Measurements from ENCODE around the gene CYB561A3. TPM values are rescaled to one million over a fixed set of nuclear protein-coding genes. Genes with fewer than 3 reads are reported as not detected.

CYB561A3 gene
- total RNA-seq, 6 experiments from 2014 or later: 38.7 to 52.8 (median 46.7) TPM

- Mint-ChIP-seq H3K4me1 (ENCODE audit: low read depth) (no peaks in the 10 kb centered on the region), H3K36me3 (ENCODE audit: low read depth) (peaks cover 11% of the 10 kb centered on the region), H3K4me3 (no peak overlapping the region), H3K27ac (no peak overlapping the region), H3K9me3 (no peaks in the 10 kb centered on the region), H3K27me3 (ENCODE audit: insufficient read depth) (no peaks in the 10 kb centered on the region; the same call in 1 of the 2 replicates)
- DNase-seq: no peak
- TF ChIP-seq CTCF (IDR thresholded peaks at IDR 0.05): no peak
Observed at GRCh38 chr11:61349189-61349751, 12.4 kb downstream of the CYB561A3 start.

- Mint-ChIP-seq H3K4me3 (no peak overlapping the region), H3K9me3 (no peaks in the 10 kb centered on the region), H3K27ac (no peak overlapping the region), H3K36me3 (ENCODE audit: low read depth) (peaks cover 4% of the 10 kb centered on the region), H3K4me1 (ENCODE audit: low read depth) (no peaks in the 10 kb centered on the region), H3K27me3 (ENCODE audit: insufficient read depth) (no peaks in the 10 kb centered on the region; the same call in 1 of the 2 replicates)
- DNase-seq: no peak
- no peak for TF ChIP-seq CTCF (IDR thresholded peaks at IDR 0.05)
Observed at GRCh38 chr11:61347916-61348461, 13.7 kb downstream of the CYB561A3 start.

GRCh38 chr11:61345954-61346843, 15.5 kb downstream of the CYB561A3 start:
- Mint-ChIP-seq H3K27me3 (ENCODE audit: insufficient read depth) (no peaks in the 10 kb centered on the region; the same call in 1 of the 2 replicates), H3K4me3 (no peak overlapping the region), H3K4me1 (ENCODE audit: low read depth) (no peaks in the 10 kb centered on the region), H3K27ac (no peak overlapping the region), H3K9me3 (no peaks in the 10 kb centered on the region), H3K36me3 (ENCODE audit: low read depth) (no peaks in the 10 kb centered on the region; the same call in 1 of the 2 replicates)
- DNase-seq: no peak
- TF ChIP-seq CTCF (IDR thresholded peaks at IDR 0.05): no peak

- Mint-ChIP-seq H3K9me3 (no peaks in the 10 kb centered on the region), H3K4me3 (no peak overlapping the region), H3K27me3 (ENCODE audit: insufficient read depth) (no peaks in the 10 kb centered on the region; the same call in 1 of the 2 replicates), H3K36me3 (ENCODE audit: low read depth) (no peaks in the 10 kb centered on the region; the same call in 1 of the 2 replicates), H3K27ac (no peak overlapping the region), H3K4me1 (ENCODE audit: low read depth) (no peaks in the 10 kb centered on the region)
- no peak for DNase-seq
- TF ChIP-seq CTCF (IDR thresholded peaks at IDR 0.05): no peak
Observed at GRCh38 chr11:61345170-61345610, 16.5 kb downstream of the CYB561A3 start.

- DNase-seq: no peak
- H3K4me1 Mint-ChIP-seq (ENCODE audit: low read depth): no peaks in the 10 kb centered on the region
- TF ChIP-seq CTCF (IDR thresholded peaks at IDR 0.05): no peak
- no peaks in the 10 kb centered on the region; the same call in 1 of the 2 replicates for H3K27me3 Mint-ChIP-seq (ENCODE audit: insufficient read depth)
- no peak overlapping the region for H3K27ac Mint-ChIP-seq
- no peaks in the 10 kb centered on the region for H3K9me3 Mint-ChIP-seq
- no peak overlapping the region for H3K4me3 Mint-ChIP-seq
- no peaks in the 10 kb centered on the region for H3K36me3 Mint-ChIP-seq (ENCODE audit: low read depth)
Observed at GRCh38 chr11:61343792-61344745, 17.6 kb downstream of the CYB561A3 start.
